ENCODE results near the gene RTL1. TPM values are rescaled to one million over a fixed set of nuclear protein-coding genes. Genes with fewer than 3 reads are reported as not detected.

Gene RTL1
- total RNA-seq, 1 experiment from 2014 or later = not detected

DNA sequence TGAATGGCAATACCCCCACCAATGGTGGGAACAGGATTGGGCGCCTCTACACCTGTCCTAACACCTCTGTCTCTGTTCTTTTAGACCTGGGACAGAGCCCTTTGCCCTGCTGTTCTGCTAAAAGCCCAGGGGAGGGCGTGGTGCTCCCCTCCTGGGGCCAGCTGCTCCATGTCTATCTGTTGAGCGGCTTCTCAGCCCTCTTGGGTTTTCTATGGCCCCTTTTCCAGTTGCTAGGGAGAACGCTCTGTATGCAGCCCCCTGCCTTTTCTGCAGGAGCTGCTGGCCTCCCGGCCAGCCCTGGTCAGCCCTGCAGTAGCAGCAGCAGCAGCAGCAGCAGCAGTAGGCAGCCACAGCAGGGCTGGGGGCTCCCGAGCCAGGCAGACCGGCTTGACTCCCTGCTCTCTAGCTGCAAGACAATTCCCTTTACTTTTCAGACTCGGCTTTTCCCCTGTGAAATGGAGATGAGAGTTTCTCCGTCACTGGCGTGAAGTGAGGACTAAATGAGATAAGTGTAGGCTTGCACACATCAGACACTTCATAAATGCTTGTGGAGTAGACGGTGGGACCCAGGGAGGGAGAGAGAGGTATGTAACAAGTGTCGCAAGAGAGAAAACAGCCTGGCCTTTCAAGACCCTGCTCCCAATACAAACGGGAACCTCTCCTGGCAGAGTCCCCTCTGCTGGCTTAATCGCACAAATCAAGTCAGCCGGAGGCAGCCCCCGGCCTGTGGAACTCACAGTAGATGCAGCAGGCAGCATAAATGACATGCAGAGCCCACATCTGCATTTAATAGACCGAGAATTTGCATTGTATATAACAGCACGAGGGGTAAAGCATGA is 1.0 kb downstream of the RTL1 start:
- H3F3A ChIP-seq (ENCODE audit: low read length, unreplicated experiment) = no peaks in the 10 kb centered on the region
- H3K4me2 ChIP-seq (ENCODE audit: low read length) = no peak overlapping the region
- TF ChIP-seq, protein P1, sequence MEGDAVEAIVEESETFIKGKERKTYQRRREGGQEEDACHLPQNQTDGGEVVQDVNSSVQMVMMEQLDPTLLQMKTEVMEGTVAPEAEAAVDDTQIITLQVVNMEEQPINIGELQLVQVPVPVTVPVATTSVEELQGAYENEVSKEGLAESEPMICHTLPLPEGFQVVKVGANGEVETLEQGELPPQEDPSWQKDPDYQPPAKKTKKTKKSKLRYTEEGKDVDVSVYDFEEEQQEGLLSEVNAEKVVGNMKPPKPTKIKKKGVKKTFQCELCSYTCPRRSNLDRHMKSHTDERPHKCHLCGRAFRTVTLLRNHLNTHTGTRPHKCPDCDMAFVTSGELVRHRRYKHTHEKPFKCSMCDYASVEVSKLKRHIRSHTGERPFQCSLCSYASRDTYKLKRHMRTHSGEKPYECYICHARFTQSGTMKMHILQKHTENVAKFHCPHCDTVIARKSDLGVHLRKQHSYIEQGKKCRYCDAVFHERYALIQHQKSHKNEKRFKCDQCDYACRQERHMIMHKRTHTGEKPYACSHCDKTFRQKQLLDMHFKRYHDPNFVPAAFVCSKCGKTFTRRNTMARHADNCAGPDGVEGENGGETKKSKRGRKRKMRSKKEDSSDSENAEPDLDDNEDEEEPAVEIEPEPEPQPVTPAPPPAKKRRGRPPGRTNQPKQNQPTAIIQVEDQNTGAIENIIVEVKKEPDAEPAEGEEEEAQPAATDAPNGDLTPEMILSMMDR (conservative IDR thresholded peaks at IDR 0.05; ENCODE audit: low read depth, low read length) = peak; percentile 66
- no peak for TF ChIP-seq EZH2phosphoT487 (IDR thresholded peaks at IDR 0.05; ENCODE audit: borderline replicate concordance, low read length)
- no peaks in the 10 kb centered on the region for H3K36me3 ChIP-seq (ENCODE audit: low read depth, low read length)
- peaks cover 8% of the 10 kb centered on the region for H3K4me1 ChIP-seq (ENCODE audit: insufficient read depth, low read length)
- ChIA-PET CTCF (no interaction called here), POLR2A (ENCODE audit: unreplicated experiment) (no interaction called here)
- peaks cover 6% of the 10 kb centered on the region; the same call in 1 of the 2 replicates for H3K27me3 ChIP-seq (ENCODE audit: low read length)
- ATAC-seq (peak; percentile 39; the same call in 1 of the 2 replicates), DNase-seq (peak; percentile 37)
- intact Hi-C loops (cut with micrococcal nuclease) = loop anchor here (2.0 to 10.0 kb wide), 3 partner anchors 155 to 762 kb away; no protein-coding TSS in a partner anchor
- no peak overlapping the region for H2AFZ ChIP-seq (ENCODE audit: low read length)
- H3K4me3 ChIP-seq (ENCODE audit: low read length) = no peak overlapping the region
- H3K27ac ChIP-seq (ENCODE audit: low read length) = no peak overlapping the region
- no TSS peak for BruUV-seq (replicated peaks)
- H3K9ac ChIP-seq (ENCODE audit: low read length) = no peak overlapping the region
- no peaks in the 10 kb centered on the region for H3K9me3 ChIP-seq (ENCODE audit: low read length)
- no peaks in the 10 kb centered on the region for H3K79me2 ChIP-seq (ENCODE audit: low read length)
- no peaks in the 10 kb centered on the region for H4K20me1 ChIP-seq (ENCODE audit: low read length)
- H3K9me2 ChIP-seq (replicated peaks; ENCODE audit: low read length) = no peaks in the 10 kb centered on the region

DNA sequence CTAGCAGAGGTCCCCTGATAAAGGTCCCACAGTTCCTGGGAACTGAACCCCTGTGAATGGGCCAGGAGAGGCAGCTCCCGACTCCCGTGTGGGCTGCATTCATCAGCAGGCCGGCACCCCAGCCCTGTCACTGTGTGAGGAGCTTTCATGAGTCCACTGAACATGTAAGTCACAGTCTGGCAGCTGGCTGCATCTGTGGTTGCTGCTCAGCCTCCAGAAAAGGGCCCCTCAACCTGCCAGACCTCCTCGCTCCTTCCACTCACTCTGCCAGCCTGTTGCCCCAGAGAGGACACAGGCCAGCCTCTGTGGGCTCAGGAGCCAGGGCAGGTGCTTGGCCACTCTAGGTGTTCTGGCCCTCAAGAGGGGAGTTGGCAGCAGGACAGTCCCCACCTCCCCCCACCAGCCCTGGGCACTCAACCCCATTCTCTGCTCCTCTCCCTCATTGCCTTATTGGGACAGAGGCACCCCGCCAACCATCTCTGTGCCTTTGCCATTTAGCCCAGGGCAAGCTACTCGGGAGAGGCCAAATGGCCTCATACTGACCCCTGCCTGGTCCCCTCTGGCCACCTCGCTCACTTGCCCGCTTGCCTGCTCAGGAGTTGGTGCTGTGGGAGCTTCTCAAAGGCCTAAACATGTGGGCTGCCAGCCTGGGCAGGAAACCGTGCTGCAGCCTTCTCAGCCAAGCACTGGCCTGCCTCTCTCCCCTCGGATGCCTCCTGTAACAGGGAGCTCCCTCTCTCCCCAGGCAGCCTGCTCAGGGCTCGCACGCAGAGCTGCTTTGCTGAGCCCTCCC is 1.9 kb downstream of the RTL1 start:
- POLR2A ChIA-PET (ENCODE audit: unreplicated experiment) = no interaction called here
- Histone ChIP-seq H2AFZ (ENCODE audit: low read length) (no peak overlapping the region), H3K4me2 (ENCODE audit: low read length) (no peak overlapping the region), H3K79me2 (ENCODE audit: low read length) (no peaks in the 10 kb centered on the region), H3K27me3 (ENCODE audit: low read length) (peaks cover 15% of the 10 kb centered on the region), H3K36me3 (ENCODE audit: low read depth, low read length) (no peaks in the 10 kb centered on the region), H4K20me1 (ENCODE audit: low read length) (no peaks in the 10 kb centered on the region), H3K27ac (ENCODE audit: low read length) (no peak overlapping the region), H3K9me3 (ENCODE audit: low read length) (no peaks in the 10 kb centered on the region), H3K4me1 (ENCODE audit: insufficient read depth, low read length) (peaks cover 8% of the 10 kb centered on the region), H3K9me2 (replicated peaks; ENCODE audit: low read length) (no peaks in the 10 kb centered on the region), H3K9ac (ENCODE audit: low read length) (no peak overlapping the region), H3F3A (ENCODE audit: low read length, unreplicated experiment) (no peaks in the 10 kb centered on the region), H3K4me3 (ENCODE audit: low read length) (no peak overlapping the region)
- DNase-seq (no peak), ATAC-seq (no peak)
- CTCF ChIA-PET = interaction anchor here (0.6 to 0.9 kb wide), 3 partner anchors 157 to 333 kb away, joined by 3 to 4 read pairs (median 4); no protein-coding TSS in a partner anchor
- BruUV-seq (replicated peaks) = no TSS peak
- intact Hi-C loops (cut with micrococcal nuclease) = loop anchor here (2.0 to 10.0 kb wide), 4 partner anchors 156 to 763 kb away; no protein-coding TSS in a partner anchor
- TF ChIP-seq, protein P1 (conservative IDR thresholded peaks at IDR 0.05; ENCODE audit: low read depth, low read length) = no peak
- no peak for TF ChIP-seq EZH2phosphoT487 (IDR thresholded peaks at IDR 0.05; ENCODE audit: borderline replicate concordance, low read length)
- no peak for TF ChIP-seq EZH2 (IDR thresholded peaks at IDR 0.05; ENCODE audit: low read length, unreplicated experiment)

All from PC-3 (cell line).